ENCODE results near the gene UBE2O.

- TF ChIP-seq CTCF (IDR thresholded peaks at IDR 0.05), result no peak
- TF ChIP-seq POLR2AphosphoS5 (IDR thresholded peaks at IDR 0.05), result peak in 1 of 4 donors; percentile 40
- no peak for TF ChIP-seq POLR2A (IDR thresholded peaks at IDR 0.05)
These were observed 6.3 kb downstream of the UBE2O start for GRCh38 chr17:76446449-76447231.
